K562 (cell line): Measurements from ENCODE around the gene CARD14. TPM values are rescaled to one million over a fixed set of nuclear protein-coding genes. Genes with fewer than 3 reads are reported as not detected.
A peak's percentile ranks its signal among the peaks of the same experiment; 100 is the strongest.

Experiments
- BRD4 ChIP-seq: fragments of 200-600 bp; sonication (generic); IDR thresholded peaks from 2 replicates; pipeline ENCODE4 v1.6.1; 2017; ENCODE audit warnings: inconsistent platforms
- CAMTA2 ChIP-seq: fragments of 250-450 bp; sonication (Bioruptor Pico); conservative IDR thresholded peaks from 2 replicates; pipeline ENCODE4 v1.5.1; 2022
- CHAMP1 ChIP-seq: fragments of 450-650 bp; IDR thresholded peaks from 2 replicates; pipeline ENCODE4 v1.6.1; 2016; ENCODE audit warnings: mild to moderate bottlenecking
- EP400 ChIP-seq: fragments of 450-650 bp; IDR thresholded peaks from 2 replicates; pipeline ENCODE4 v1.6.1; 2017; ENCODE audit warnings: antibody characterized with exemption, mild to moderate bottlenecking, moderate library complexity
- FOXJ3 ChIP-seq: sonication (generic); formaldehyde crosslinking; IDR thresholded peaks from 2 replicates; pipeline ENCODE4 v1.4.0; 2020; ENCODE audit warnings: mild to moderate bottlenecking, missing genetic modification reagents
- FOXK2 ChIP-seq, 2 experiments: fragments of 450-650 bp; IDR thresholded peaks in 1 of 2; conservative IDR thresholded peaks in 1 of 2; 2 replicates each; pipeline ENCODE4 v1.6.1; 2016; ENCODE audit warnings: low read depth in 2 of 2, mild to moderate bottlenecking in 1 of 2
- GABPA ChIP-seq: fragments of 200-800 bp; sonication (Bioruptor generic); conservative IDR thresholded peaks from 2 replicates; pipeline ENCODE4 v1.6.1; 2016; ENCODE audit warnings: low read depth, missing genetic modification characterization, missing compliant biosample characterization
- HINFP ChIP-seq: fragments of 450-650 bp; conservative IDR thresholded peaks from 2 replicates; pipeline ENCODE4 v1.6.1; 2016; ENCODE audit warnings: missing genetic modification characterization, low read depth, mild to moderate bottlenecking, control low read depth, missing compliant biosample characterization
- JUND ChIP-seq, 2 experiments: IDR thresholded peaks; 2 replicates in 1 of 2; 3 replicates in 1 of 2; pipeline ENCODE4 v1.6.1; 2011; ENCODE audit warnings: borderline replicate concordance in 2 of 2, low read depth in 2 of 2, low read length in 2 of 2, improper control_type of control experiment in 1 of 2, missing biosample characterization in 1 of 2, missing genetic modification characterization in 1 of 2, missing genetic modification reagents in 1 of 2
- MECOM ChIP-seq: fragments of 250-450 bp; sonication (Bioruptor Pico); IDR thresholded peaks from 2 replicates; pipeline ENCODE4 v1.8.0; 2022; ENCODE audit warnings: inconsistent platforms
- NCOA1 ChIP-seq: fragments of 450-650 bp; IDR thresholded peaks from 2 replicates; pipeline ENCODE4 v1.6.1; 2016; ENCODE audit warnings: low read depth
- PML ChIP-seq: IDR thresholded peaks from 2 replicates; pipeline ENCODE4 v1.6.1; 2012; ENCODE audit warnings: low read length, inconsistent platforms
- RBM39 ChIP-seq: fragments of 200-400 bp; formaldehyde crosslinking; optimal IDR thresholded peaks from 2 replicates; pipeline ENCODE3; 2018; ENCODE audit warnings: low read depth, low read length
- THRAP3 ChIP-seq: fragments of 450-650 bp; IDR thresholded peaks from 2 replicates; pipeline ENCODE4 v1.6.1; 2016; ENCODE audit warnings: mild to moderate bottlenecking, inconsistent platforms, borderline replicate concordance
- ZBTB26 ChIP-seq: fragments of 450-650 bp; formaldehyde crosslinking; IDR thresholded peaks from 2 replicates; pipeline ENCODE4 v1.4.0; 2022; ENCODE audit warnings: missing genetic modification characterization
- ZBTB34 ChIP-seq: fragments of 250-450 bp; sonication (Bioruptor Pico); IDR thresholded peaks from 2 replicates; pipeline ENCODE4 v1.8.0; 2021; ENCODE audit warnings: mild to moderate bottlenecking, moderate library complexity
- ZBTB43 ChIP-seq: sonication (generic); formaldehyde crosslinking; IDR thresholded peaks from 2 replicates; pipeline ENCODE4 v1.8.0; 2023; ENCODE audit warnings: mild to moderate bottlenecking, missing genetic modification reagents
- ZFX ChIP-seq: sonication (generic); formaldehyde crosslinking; IDR thresholded peaks from 2 replicates; pipeline ENCODE4 v1.8.0; 2022; ENCODE audit warnings: mild to moderate bottlenecking, missing genetic modification reagents, moderate library complexity
- ZNF324 ChIP-seq: fragments of 250-450 bp; sonication (Bioruptor Pico); IDR thresholded peaks from 2 replicates; pipeline ENCODE4 v1.4.0; 2020; ENCODE audit warnings: mild to moderate bottlenecking
- ZNF347 ChIP-seq: fragments of 450-650 bp; formaldehyde crosslinking; IDR thresholded peaks from 2 replicates; pipeline ENCODE4 v1.4.0; 2020; ENCODE audit warnings: low read depth, mild to moderate bottlenecking, moderate library complexity
- ZNF384 ChIP-seq: IDR thresholded peaks from 2 replicates; pipeline ENCODE4 v1.6.1; 2012; ENCODE audit warnings: low read depth, low read length, improper control_type of control experiment
- polyA plus RNA-seq, 8 experiments: library from polyadenylated mRNA; depleted of rRNA in 4 of 8; stranded (reverse) in 5 of 8; unstranded in 3 of 8; fragments of >200 nt; fragmentation: Nextera tagmentation in 2 of 8; fragmentation: Illumina TruSeq in 1 of 8; extraction: Ambion mirVana in 2 of 8; extraction: Trizol in 1 of 8; gene quantifications; 2 replicates each; pipeline versions ENCODE4 v1.2.1 to v1.2.3, GENCODE V29; 2011 to 2014; ENCODE audit warnings: inconsistent platforms in 1 of 8, missing spikeins in 1 of 8
- total RNA-seq, 7 experiments: library from RNA; depleted of rRNA in 6 of 7; stranded (reverse); fragments of >200 nt in 6 of 7; fragmentation: Illumina TruSeq in 2 of 7; extraction: Trizol in 2 of 7; gene quantifications; 2 replicates each; pipeline versions ENCODE4 v1.2.1 to v1.2.3, GENCODE V29; 2011 to 2021; ENCODE audit warnings: low replicate concordance in 1 of 7

The CARD14 gene
- total and polyA plus RNA-seq, 9 of the 15 experiments (the other 6 are each of a cell fraction or from before 2014, with no cell fraction given), result not detected

GRCh38 chr17:80219013-80219762 lies 49.4 kb downstream of the CARD14 start (continued):
- no peak for TF ChIP-seq ZBTB26
- no peak for TF ChIP-seq HINFP
- TF ChIP-seq RBM39, result no peak
- no peak for TF ChIP-seq ZNF324 (CRISPR knock-in tag)
- TF ChIP-seq ZBTB34 (CRISPR knock-in tag), result no peak
- no peak for TF ChIP-seq ZNF347
- TF ChIP-seq THRAP3, result no peak
- peak; percentile 82 for TF ChIP-seq GABPA
- no peak for TF ChIP-seq CAMTA2 (CRISPR knock-in tag)
- TF ChIP-seq NCOA1, result no peak
- no peak for TF ChIP-seq BRD4
- no peak for TF ChIP-seq ZBTB43 (CRISPR knock-in tag)
- TF ChIP-seq FOXK2 (conservative IDR thresholded peaks at IDR 0.05 in 1 of 2, IDR thresholded peaks at IDR 0.05 in 1 of 2; ENCODE audit: low read depth in 2 of 2), result peak; percentile 50 to 63; a peak in 2 of 4 replicates
- TF ChIP-seq MECOM (CRISPR knock-in tag), result no peak
- no peak for TF ChIP-seq ZNF384
- no peak for TF ChIP-seq FOXJ3 (CRISPR knock-in tag)
- TF ChIP-seq EP400, result no peak
- no peak for TF ChIP-seq PML
- no peak for TF ChIP-seq CHAMP1
- TF ChIP-seq ZFX, result peak; percentile 80
- TF ChIP-seq JUND (IDR thresholded peaks at IDR 0.05; ENCODE audit: borderline replicate concordance, low read depth, low read length), result peak; percentile 48; the same call in 1 of the 2 replicates
- TF ChIP-seq JUND (tag; IDR thresholded peaks at IDR 0.05; ENCODE audit: borderline replicate concordance, low read depth, low read length), result no peak; the same call in 2 of the 3 replicates
